Ascending aorta (tissue), 2 donors: Measurements from ENCODE around the gene CARM1. TPM values are rescaled to one million over a fixed set of nuclear protein-coding genes. Genes with fewer than 3 reads are reported as not detected.

Experiments
- DNase-seq, 2 donors: peaks; one replicate each; pipeline ENCODE4 v3.0.0-alpha.2; 2019; ENCODE audit warnings: low spot score in 2 of 2
- H3K27ac ChIP-seq, 2 donors: fragments of 200-600 bp; sonication (generic); one replicate each; pipeline ENCODE4 v1.5.1; 2016 to 2017; ENCODE audit warnings: mild to moderate bottlenecking in 1 of 2
- H3K27me3 ChIP-seq: fragments of 200-600 bp; sonication (generic); one replicate; pipeline ENCODE4 v1.5.1; 2017
- H3K36me3 ChIP-seq, 2 donors: fragments of 200-600 bp; sonication (generic); one replicate each; pipeline ENCODE4 v1.5.1; 2016
- H3K4me1 ChIP-seq, 2 donors: fragments of 200-600 bp; sonication (generic); one replicate each; pipeline ENCODE4 v1.5.1; 2016 to 2017; ENCODE audit warnings: mild to moderate bottlenecking in 1 of 2
- H3K4me3 ChIP-seq, 2 donors: fragments of 200-600 bp; sonication (generic); one replicate each; pipeline ENCODE4 v1.5.1; 2016 to 2017; ENCODE audit warnings: mild to moderate bottlenecking in 1 of 2
- H3K9me3 ChIP-seq, 2 donors: fragments of 200-600 bp; sonication (generic); one replicate each; pipeline ENCODE4 v1.5.1; 2016
- CTCF ChIP-seq, 3 experiments: fragments of 200-600 bp in 2 of 3; fragments of 450-650 bp in 1 of 3; sonication (generic) in 2 of 3; IDR thresholded peaks; one replicate each; pipeline ENCODE4 v1.5.1; 2016 to 2019; ENCODE audit warnings: antibody characterized with exemption in 3 of 3, mild to moderate bottlenecking in 1 of 3, moderate library complexity in 1 of 3
- intact Hi-C: fragments of 100-400 bp; cut with DNase I; formaldehyde crosslinking; loops from one replicate; pipeline ENCODE4 v1.15.1; 2023
- total RNA-seq: library from RNA; depleted of rRNA; stranded (reverse); fragments of >200 nt; gene quantifications from one replicate; pipeline ENCODE4 v1.1.0, GENCODE V29; 2016

Gene CARM1
- total RNA-seq, 1 donor from 2014 or later: 22.9 TPM

- Histone ChIP-seq H3K4me3 (no peak overlapping the region), H3K4me1 (peaks cover 0 to 4% of the 10 kb centered on the region in 2 donors), H3K36me3 (no peaks in the 10 kb centered on the region), H3K27me3 (no peaks in the 10 kb centered on the region), H3K9me3 (no peaks in the 10 kb centered on the region), H3K27ac (no peak overlapping the region)
- no peak for DNase-seq
- intact Hi-C loops: no loop called here
- peak in 2 of 3 experiments; percentile 37 to 45 for TF ChIP-seq CTCF (IDR thresholded peaks at IDR 0.05)
These were observed 13.0 kb upstream of the CARM1 start for GRCh38 chr19:10858204-10858828.

- TF ChIP-seq CTCF (IDR thresholded peaks at IDR 0.05): peak in 2 of 3 experiments; percentile 23 to 31
- no peak overlapping the region for H3K27ac ChIP-seq
- DNase-seq: no peak
- no peak overlapping the region for H3K4me3 ChIP-seq
- H3K9me3 ChIP-seq: no peaks in the 10 kb centered on the region
- peaks cover 4 to 8% of the 10 kb centered on the region in 2 donors for H3K4me1 ChIP-seq
- no peaks in the 10 kb centered on the region for H3K36me3 ChIP-seq
- intact Hi-C loops: loop anchor here (5.0 kb wide), 1 partner anchor 44 kb away; no protein-coding TSS in a partner anchor
- H3K27me3 ChIP-seq: no peaks in the 10 kb centered on the region
These were observed 10.2 kb upstream of the CARM1 start for GRCh38 chr19:10861103-10861651.

- TF ChIP-seq CTCF (IDR thresholded peaks at IDR 0.05): no peak
These were observed 8.7 kb upstream of the CARM1 start for GRCh38 chr19:10862561-10863106.

GRCh38 chr19:10863107-10863717, 8.1 kb upstream of the CARM1 start:
- peak; percentile 55 to 83 for DNase-seq
- Histone ChIP-seq H3K27ac (peak overlapping the region; percentile 62 to 69), H3K27me3 (no peaks in the 10 kb centered on the region), H3K36me3 (no peaks in the 10 kb centered on the region), H3K4me1 (peaks cover 4 to 8% of the 10 kb centered on the region in 2 donors), H3K9me3 (no peaks in the 10 kb centered on the region), H3K4me3 (peak overlapping the region in 1 of 2 donors; percentile 44)
- intact Hi-C loops: loop anchor here (5.0 kb wide), 1 partner anchor 46 kb away; no protein-coding TSS in a partner anchor
- TF ChIP-seq CTCF (IDR thresholded peaks at IDR 0.05): no peak

More at GRCh38 chr19:10862561-10863106, 8.7 kb upstream of the CARM1 start:
- peaks cover 4 to 8% of the 10 kb centered on the region in 2 donors for H3K4me1 ChIP-seq
- H3K27me3 ChIP-seq: no peaks in the 10 kb centered on the region
- intact Hi-C loops: loop anchor here (5.0 kb wide), 1 partner anchor 45 kb away; no protein-coding TSS in a partner anchor
- peak overlapping the region; percentile 62 to 69 for H3K27ac ChIP-seq
- no peaks in the 10 kb centered on the region for H3K9me3 ChIP-seq
- DNase-seq: no peak
- H3K36me3 ChIP-seq: no peaks in the 10 kb centered on the region
- H3K4me3 ChIP-seq: peak overlapping the region in 1 of 2 donors; percentile 44

GRCh38 chr19:10864538-10864899, 6.8 kb upstream of the CARM1 start:
- intact Hi-C loops: loop anchor here (1.0 to 5.0 kb wide), 3 partner anchors 28 to 147 kb away; partner anchors contain the start of gene TMED1
- Histone ChIP-seq H3K27ac (peak overlapping the region in 1 of 2 donors; percentile 69), H3K4me1 (peaks cover 4 to 8% of the 10 kb centered on the region in 2 donors), H3K27me3 (no peaks in the 10 kb centered on the region), H3K36me3 (no peaks in the 10 kb centered on the region), H3K9me3 (no peaks in the 10 kb centered on the region), H3K4me3 (peak overlapping the region; percentile 16 to 33)
- peak; percentile 82 to 92 (median 89) for TF ChIP-seq CTCF (IDR thresholded peaks at IDR 0.05)
- DNase-seq: peak in 1 of 2 donors; percentile 89
